ENCODE results near the gene TNFSF15.

TNFSF15 gene

DNA sequence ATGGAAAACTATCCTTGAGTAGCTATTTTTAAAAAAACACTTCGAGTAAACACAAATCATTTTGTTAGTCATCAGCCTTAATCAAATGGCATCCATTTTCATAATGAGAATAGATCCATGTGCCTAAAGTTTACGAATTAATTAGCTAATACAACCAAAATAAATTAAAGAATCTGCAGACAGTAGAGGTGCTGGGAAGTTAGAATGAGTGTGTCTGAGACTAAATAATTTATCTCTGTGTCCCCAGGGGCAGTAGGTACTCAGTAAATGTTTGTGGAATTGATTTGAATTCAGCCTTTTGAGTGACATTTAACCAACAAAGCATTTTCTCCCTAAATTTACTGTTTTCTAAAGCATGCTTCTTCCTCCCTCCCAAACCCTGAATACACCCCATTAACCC is 18.6 kb downstream of the TNFSF15 start:
- DNase-seq: no peak

DNA sequence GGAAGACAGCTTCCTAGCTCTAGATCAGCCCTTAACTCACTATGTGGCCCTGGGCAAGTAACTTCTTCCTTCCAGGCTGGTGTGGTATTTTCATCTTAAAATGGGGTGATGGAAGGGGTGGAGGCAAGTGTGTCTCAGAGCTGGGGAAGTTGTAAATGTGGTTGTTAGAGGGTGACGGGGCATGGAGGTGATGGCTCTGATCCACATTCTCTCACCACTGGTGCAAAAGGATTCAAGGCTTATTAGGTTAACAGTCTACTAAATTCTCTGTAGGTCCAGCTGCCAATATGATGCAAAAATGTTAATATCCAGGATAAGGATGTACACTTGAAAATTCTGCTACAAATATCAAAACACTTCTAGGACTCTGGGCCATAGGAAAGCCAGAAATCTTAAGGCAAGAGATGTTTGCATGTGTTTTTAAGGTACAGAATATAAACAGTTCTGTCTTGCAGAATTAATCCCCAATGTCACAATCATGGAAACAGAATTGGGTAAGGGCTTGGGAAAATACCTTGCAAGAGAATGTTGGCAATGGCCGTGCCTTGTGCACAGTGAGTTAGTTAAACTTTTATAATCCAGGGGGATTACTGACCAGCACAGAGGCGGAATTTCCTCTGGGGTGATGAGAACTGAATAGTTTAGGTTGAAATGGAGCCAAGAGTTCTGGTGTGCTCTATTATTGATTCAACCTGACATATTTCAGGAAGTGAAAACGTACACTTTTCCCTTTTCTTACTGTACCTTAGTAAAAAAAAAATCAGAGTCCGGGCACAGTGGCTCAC is 19.8 kb downstream of the TNFSF15 start:
- no peak for DNase-seq

DNA sequence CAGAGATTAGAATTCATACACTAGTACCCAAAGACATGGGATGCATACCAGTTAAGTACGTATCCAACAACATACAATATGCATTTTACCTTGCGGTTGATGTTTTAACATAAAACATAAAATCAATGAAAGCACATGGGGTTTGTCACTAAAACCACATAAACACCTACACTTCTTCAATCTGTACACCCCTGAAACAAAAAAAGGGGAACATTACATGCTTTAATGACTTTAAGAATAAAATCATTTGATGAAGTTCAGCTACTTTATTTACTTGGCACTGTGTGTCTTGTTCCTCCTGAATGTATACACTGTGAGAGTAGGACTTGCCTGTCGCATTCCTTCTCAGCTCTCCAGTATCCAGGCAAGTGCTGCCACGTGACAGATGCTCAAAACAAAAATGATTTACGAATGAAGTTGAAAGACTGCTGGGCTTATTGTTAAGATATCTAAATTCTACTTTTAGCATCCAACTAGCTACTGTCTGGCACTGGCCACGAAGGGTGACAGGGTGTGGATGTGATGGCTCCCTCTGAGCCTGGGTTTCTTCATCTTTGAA is 21.0 kb downstream of the TNFSF15 start:
- DNase-seq: no peak

DNA sequence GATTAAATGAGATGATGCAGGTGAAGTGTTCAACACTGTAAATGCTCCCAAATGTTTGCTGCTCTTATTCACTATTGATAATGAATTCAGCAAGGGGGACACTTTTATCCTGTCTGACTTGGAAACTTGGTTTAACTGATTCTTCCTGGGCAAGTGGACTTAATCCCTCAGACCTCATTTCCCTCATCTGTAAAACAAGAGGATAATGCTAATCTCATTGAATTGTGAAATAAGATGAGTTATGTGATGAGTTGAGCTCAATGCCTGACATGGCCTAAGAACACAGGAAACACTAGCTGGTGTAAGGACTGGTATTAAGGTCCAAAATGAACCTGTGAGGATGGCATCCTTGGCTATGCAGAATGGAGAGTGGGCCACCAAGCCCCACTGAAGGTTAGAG is 23.3 kb downstream of the TNFSF15 start:
- DNase-seq: no peak

DNA sequence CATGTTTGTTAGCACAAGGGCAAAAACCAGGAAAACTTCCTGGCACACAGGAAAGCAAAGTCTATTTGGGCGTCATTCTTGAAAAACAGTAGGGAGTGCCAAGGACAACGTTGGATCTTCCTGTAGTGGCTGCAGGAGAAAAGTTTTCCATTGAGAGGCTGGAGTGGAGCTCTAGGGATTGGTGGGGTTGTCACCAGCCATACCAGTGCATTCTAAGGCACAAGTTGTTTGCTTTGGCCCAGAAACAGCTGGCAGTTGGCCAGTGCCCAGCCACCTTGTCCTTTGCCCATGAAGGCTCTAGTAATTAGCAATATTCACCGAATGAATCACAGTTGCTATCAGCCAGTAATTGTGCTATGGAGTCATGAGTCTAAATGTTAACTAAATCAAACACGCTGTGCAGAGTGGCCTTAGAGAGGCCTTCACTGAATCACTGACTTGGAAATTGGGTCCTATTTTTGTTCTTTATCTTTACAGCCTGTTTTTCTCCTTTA is 26.4 kb downstream of the TNFSF15 start:
- DNase-seq: no peak

DNA sequence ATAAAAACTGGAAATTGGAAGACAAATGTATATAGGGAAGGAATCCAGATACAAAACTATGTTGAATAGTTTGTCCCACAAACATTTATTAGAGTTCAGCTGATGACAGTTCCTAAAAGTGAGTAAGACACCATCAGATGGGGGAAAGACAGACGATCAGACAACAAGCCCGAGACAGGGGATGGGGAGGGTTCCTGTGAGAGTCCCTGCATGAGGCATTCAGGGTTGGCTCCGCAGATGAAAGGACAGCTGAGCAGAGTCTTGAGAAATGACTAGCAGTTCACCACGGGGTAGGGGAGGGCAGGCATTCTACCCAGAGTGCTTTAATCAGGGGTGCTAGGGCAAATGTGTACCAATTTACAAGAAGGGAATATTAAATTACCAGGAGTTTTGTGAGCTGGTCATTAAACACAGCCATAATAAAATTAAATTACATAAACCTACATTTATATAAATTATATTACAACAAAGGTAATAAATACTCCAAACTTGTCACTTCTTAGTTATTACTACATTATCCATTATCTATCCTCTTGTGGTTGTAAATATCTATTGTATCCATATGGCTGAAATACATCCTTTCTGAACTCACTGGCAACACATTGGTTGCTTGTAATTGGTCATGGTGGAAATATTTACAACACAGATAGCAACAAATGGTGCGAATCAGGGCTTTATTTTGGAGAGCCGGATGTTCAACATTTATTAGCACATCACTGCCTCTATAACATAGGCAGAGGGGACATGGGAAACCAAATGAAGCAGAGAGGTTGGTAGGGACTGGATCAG is 27.8 kb downstream of the TNFSF15 start:
- peak in 2 of 4 experiments; percentile 11 to 27 for DNase-seq

DNA sequence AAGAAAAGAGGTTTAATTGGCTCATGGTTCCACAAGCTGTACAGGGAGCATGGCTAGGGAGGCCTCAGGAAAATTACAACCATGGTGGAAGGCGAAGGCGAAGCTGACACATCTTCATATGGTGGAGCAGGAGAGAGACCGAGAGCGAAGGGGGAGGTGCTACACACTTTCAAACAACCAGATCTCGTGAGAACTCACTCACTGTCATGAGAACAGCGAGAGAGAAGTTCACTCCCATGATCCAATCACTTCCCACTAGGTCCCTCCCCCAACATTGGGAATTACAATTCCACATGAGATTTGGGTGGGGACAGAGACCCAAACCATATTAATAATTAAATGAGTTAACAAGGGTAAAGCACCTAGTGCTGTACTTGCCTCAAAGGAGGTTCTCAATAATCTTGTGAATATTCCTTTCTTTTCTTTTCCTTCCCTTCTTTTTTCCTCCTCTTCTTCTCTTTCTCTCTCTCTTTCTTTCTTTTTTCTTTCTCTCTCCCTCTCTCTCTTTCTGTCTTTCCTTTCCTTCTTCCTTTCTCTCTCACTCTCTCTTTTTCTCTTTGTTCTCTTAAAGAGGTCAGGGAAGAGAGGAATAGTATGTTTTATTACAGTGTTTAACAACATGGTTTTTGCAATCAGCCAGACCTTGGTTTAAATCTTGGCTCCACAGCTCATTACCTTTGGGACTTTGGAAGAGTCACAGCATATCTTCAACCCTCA is 29.0 kb downstream of the TNFSF15 start:
- no peak for DNase-seq

DNA sequence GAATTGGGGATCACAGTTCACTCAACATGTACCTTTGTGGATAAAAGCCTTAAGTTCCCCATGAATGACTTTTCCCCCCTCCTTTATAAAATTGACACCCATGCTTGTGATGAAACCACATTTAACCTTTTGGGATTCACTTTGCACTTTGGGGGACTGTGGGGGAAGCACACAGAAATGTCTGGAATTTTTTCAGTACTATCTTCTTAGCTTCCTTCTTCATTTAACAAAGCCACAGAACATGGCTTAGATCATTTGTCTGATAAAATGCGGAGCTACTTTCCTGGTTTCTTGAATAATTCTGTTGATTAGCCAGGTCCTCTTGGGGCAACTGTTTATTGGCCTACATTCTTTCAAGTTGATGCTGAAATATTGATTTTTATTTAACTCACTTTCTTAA is 29.9 kb downstream of the TNFSF15 start:
- no peak for DNase-seq

DNA sequence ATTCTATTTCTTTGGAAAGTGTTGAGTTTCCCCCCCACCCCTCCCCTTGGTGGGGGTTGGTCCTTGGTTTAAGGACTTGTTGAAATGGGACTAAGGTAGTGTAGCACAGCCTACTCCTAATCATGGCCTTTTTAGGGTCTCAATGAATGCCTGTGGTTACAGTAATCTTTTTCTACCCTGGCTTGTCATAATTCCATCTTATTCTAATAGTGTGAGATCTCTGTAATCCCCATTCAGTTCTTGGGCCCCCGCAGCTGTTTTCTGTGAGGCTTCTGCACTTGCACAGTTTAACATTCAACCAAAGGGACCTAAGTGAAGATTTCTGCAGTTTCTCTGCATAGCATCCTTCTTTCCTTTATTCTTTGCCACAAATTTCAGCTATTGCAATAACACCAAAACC is 30.7 kb downstream of the TNFSF15 start:
- no peak for DNase-seq

DNA sequence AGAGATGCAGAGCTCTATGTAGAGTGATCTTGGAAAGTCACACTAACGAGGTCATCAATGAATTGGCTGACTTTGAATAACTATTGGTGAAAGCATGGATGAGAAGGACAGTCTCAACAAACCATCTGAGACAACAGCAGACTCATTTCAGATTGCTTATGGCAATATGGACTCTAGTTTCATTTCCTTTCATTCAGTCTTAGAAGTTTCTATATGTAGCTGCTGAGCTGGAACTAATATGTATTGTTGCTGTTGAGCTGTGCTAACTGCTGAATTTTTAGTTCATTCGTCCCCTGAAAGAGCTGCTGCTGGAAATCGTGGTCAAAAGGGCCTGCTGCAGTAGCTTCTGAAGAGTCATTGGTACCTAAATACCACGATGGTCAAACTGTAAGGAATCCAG is 31.3 kb downstream of the TNFSF15 start:
- DNase-seq: no peak

DNA sequence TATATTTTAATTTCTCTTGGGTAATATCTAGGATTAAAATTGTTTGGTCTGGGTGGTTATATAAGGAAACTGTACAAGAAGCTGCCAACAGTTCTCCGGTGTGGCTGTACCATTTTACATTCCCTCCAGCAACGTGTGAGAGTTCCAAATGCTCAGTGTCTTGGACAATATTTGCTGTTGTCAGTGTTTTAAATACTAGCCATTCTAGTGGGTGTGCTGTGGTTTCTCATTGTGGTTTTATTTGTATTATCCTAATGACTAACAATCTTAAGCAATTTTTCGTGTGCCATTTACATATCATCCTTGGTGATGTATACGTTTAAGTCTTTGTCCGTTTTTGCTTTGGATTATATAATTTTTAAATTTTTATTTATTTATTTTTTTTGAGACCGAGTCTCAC is 34.0 kb downstream of the TNFSF15 start:
- DNase-seq: no peak

DNA sequence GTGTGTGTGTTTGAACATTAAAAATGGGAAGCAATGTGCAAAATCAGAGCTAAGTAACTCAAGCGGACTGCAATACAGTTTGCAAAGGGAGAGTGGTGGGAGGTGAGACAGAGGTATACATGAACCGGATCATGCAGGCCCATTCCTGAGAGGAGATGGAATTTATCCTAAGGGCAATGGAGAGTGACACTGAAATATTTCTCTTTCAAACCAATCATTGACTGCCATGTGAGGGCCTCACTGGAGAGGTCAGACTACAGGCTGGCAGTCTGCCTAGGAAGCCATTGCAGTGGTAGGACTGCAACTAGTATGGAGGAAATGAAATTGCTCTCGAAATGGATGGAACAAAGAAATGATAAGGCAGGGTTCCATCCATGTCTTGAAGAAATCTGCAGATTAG is 34.8 kb downstream of the TNFSF15 start:
- no peak for DNase-seq

DNA sequence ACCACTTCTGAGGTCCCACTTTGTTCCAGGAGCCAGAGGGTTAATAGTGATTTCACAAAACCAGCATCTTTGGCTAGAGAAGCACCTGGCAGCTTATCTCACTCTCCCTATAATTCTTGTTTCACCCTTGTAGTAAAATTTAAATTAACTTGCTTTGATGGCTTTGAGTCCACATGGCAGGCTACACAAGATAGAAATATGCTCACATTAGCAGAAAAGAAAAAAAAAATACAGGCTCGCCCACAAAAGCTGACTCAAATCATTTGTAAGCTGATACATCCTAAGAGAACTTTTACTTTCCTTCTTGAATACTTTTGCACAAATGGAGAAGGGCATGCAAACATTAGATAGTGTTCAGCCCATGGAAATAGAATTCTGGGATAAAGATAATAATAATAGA is 36.2 kb downstream of the TNFSF15 start:
- no peak for DNase-seq

DNA sequence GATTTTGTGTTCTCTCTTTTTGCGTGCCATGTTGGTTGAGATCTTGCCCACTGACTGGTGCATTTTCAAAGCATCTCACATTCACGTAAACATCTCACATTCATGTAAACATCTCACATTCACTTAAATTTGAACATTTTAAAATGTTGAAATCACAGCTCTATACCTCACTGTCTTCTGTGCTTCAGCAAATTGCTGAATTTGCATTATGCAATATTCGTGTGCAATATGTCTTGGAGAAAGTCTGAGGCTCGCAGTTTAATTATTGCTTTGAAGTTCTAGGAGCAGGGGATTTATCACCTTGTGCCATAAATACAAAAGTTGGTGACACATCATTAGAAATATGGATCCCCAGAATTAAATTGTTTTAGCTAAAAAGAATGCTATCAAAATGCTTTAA is 42.6 kb downstream of the TNFSF15 start:
- DNase-seq: no peak

DNA sequence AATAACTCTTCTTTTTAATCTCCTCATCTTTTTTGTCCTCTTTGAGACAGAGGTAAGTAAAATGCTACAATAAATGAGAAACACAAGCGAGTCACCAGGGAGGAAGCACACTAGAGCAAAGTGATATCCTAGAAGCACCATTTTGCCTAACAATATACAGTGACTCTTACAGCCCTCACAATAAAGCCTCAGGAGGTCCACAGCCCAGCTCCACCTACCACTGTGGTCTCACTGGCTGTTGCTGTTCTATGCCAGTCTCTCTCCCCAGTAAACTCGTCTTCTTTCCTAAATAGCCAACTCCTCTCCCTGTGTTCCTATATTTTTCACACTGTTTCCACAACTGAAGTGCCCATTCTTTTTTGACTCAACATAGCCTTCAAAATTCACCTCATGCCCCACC is 44.3 kb downstream of the TNFSF15 start:
- no peak for DNase-seq

DNA sequence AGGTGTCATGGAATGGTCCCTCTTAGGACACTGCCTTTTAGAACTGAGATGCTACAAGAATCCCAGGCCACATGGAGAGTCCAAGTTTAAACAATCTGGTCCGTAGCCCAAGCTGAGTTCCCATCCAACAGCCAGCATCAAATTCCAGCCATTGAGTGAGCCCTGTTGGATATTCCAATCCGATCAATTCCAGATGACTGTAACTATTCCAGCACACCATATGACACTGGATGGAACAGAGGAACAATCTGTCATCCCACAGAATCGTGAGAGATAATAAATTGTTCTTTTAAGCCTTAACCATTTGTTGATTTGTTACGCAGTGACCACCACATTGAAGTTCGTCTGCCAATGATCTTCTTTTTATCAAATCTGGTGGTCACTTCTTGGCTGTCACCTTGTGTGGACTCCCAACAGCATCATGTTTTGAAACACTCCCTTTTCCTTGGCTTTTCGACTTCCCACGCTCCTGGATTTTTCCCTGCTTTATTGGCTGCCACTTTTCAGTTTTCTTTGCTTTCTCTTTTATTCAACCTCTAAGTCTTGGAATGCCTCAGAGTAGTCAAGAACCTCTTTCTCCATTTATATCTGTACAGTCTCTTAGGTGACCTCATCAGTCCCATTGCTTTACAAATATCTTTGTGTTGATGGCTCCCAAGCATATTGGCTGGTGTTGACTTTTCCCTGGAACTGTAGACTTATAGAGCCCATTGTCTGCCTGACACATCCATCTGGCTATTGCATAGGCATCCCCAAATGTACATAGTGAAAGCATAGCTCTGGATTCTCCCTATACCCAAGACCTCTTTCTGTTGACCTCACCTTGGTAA is 46.1 kb downstream of the TNFSF15 start:
- no peak for DNase-seq

DNA sequence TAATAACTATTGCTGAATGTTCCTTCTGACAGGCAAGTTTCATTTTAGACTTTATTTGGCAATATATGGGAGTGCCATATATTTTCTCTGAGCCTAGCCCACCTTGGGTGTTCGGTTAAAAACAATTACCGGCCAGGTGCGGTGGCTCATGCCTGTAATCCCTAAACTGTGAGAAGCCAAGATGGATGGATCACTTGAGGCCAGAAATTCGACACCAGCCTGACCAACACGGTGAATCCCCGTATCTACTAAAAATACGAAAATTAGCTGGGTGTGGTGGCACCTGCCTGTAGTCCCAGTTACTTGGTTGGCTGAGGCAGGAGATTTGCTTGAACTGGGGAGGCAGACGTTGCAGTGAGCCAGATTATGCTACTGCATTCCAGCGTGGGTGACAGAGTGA is 47.9 kb downstream of the TNFSF15 start:
- DNase-seq: no peak

DNA sequence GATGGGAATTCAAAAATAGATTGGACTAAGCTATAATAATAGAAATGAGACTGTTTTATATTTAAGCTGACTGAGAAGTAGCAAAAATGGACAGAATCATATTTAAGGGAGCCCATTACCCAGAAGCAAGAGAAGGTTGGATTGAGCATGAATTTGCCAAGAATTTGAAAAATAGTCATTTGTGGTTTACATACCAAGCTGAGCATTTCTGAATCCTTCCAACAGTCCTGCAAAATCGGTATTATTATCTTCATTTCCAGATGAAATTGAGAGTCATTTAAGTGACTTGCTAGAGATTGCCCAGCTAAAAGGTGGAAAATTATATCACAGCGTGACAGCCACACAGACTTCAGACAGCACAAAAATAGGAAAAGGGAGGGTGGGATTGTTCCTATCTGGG is 48.4 kb downstream of the TNFSF15 start:
- no peak for DNase-seq

DNA sequence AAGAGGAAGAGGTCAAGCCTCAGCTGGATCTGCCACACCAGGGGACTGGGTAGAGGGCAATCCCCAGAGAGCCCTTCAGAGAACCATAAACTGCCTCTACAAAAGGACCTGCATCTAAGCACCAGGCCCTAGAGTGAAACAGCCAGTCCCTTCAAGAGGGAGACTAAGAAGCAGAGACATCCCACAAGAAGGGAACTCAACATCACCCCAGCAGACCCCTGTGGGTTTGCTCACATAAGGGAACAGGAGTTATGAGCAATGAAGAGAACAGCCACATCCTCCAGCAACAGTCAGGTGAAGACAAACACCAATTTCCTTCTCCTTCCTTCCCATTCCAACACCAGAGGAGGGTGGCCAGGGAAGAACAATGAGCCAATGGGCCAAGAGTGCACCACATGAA is 48.9 kb downstream of the TNFSF15 start:
- no peak for DNase-seq

DNA sequence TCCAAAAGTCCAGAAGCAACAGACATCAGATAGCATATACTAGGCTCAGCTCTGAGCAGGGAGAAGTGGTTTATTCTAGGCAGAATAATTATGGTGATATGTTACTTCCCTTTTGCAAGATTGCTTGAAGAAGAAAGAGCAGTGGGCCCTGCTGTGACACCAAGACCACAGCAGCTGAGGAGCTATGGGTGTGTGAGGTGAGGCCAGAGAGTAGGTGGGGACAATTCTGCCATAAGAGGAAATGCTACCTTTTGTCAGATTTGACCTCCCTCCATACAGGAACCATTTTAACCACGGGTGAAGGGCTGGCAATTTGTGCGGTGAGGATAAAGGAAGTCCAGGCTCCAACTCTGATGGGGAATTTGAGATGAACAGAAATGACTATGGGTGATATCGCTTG is 51.3 kb downstream of the TNFSF15 start:
- DNase-seq: no peak

DNA sequence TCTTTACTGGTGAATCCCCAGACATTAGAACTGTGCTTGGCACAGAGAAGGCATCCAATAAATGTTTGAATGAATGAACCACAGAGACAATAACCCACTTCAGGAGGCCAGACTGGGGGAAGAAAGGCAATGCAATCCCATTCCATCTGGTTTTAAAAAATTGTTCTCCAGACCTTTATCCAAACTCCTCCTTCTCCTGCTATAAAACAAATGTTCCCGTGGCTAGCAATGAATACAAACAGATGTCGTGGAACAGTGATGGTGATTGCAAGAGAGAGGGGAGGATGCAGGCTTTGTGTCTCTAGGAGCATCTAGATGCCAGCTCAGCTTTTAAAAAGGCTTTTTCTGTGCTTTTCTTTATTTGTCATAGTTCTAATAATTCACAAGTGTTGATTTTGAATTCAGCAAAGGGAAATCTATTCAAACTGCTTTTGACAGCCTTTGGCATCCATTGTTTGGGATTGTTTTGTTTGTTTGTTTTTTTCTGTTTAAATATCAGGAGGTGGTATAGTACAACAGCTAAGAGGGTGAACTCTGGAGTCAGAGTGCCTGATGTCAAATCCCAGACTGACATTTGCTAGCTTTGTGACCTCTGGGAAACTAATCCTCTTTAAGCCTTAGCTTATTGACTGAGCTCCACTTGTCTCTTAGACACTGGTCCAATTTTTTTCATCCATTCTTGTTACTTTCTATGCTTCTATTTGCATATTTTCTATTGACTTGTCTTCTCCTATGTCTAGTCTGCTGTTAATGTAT is 59.1 kb downstream of the TNFSF15 start:
- DNase-seq: no peak
